Measurements from ENCODE around the gene NOS1AP.
"Not testable (repeated sequence)": the region's sequence is repeated elsewhere in the genome, so short reads cannot be mapped to it uniquely, and the experiment has no call there.

GRCh38 chr1:162066836-162067235 lies 2.7 kb upstream of the NOS1AP start:
- not testable (repeated sequence) for TF ChIP-seq POLR2AphosphoS5 (IDR thresholded peaks at IDR 0.05; ENCODE audit: low read depth, low read length); PAX5 (IDR thresholded peaks at IDR 0.05; ENCODE audit: insufficient read depth, low read length, severe bottlenecking); POLR2A (IDR thresholded peaks at IDR 0.05; ENCODE audit: low read depth, low read length)
